ENCODE measurements around the gene TTC24.
"Not testable (repeated sequence)": the region's sequence is repeated elsewhere in the genome, so short reads cannot be mapped to it uniquely, and the experiment has no call there.

The TTC24 gene

DNA sequence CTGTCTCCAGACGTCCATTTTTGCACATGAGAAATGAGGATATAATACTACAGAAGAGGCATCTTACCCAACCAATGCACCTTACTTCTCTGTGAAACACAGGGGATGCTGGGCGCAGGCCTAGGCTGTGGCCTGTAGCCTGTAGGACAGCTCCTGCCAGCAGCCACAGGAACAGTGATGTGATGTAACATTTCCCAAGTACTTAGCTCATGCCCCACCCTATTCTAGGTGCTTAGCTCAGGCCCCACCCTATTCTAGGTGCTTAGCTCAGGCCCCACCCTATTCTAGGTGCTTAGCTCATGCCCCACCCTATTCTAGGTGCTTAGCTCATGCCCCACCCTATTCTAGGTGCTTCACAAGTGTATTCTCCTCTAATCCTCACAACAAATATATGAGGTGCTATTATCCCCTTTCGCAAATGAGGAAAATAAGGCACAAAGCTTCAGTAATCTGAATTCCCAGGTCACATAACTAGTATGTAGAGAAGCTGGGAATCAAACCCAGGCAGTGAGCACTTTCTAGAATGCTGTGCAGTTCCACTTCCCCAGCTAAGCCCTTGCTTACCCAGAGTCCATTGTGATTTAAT is 7.5 kb downstream of the TTC24 start:
- DNase-seq (ENCODE audit: low read depth in 2 of 2): no peak

GRCh38 chr1:156587927-156588326 is 8.4 kb downstream of the TTC24 start:
- DNase-seq (ENCODE audit: low read depth in 2 of 2): not testable (repeated sequence)

DNA sequence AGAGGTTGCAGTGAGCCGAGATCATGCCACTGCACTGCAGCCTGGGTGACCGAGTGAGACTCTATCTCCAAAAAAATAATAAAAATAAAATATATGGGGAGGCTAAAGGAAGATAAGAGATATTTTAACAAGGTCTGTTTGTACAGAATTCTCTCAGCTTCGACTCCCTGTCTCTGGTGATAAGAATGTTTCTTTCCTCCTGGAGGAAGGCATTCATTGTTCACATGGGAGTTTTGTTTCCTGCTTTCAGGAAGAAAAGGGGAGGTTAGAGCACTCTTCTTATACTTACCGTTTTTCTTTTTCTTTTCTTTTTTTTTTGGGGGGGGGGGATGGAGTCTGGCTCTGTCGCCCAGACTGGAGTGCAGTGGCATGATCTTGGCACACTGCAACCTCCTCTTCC is 10.0 kb downstream of the TTC24 start:
- no peak for DNase-seq (ENCODE audit: low read depth in 2 of 2)

DNA sequence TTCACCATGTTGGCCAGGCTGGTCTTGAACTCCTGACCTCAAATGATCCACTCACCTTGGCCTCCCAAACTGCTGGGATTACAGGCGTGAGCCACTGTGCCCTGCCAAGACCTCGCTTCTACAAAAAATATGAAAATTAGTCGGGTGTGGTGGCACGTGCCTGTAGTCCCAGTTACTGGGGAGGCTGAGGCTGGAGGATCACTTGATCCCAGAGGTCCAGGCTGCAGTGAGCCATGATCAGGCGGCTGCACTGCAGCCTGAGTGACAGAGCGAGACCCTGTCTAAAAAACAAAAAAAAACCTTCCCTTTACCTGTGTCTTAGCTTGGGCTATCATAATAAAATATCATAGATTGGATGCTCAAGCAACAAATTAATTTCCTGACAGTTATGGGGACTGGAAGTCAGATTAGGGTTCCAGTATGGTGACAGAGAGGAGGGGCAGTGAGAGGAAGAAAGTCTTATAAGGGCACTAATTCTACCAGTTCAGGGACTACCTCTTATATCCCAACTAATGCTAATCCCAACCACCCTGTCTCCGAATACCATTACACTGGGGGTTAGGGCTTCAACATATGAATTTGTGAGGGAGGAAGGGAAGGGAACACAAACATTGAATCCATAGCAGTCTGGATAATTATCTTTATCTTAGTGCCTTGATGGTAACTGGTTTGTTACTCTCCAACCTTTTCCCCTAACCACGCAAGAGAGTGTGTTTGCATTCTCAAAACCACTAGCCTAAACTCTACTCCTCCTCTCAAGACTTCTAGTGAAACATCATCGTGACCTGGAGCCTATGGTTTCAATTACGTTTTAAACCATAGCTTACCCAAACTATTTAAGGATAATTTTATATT is 11.0 kb downstream of the TTC24 start:
- no peak for DNase-seq (ENCODE audit: low read depth in 2 of 2)

- no peak for DNase-seq (ENCODE audit: low read depth in 2 of 2)
Measured at GRCh38 chr1:156591181-156591431, 11.6 kb downstream of the TTC24 start.

DNA sequence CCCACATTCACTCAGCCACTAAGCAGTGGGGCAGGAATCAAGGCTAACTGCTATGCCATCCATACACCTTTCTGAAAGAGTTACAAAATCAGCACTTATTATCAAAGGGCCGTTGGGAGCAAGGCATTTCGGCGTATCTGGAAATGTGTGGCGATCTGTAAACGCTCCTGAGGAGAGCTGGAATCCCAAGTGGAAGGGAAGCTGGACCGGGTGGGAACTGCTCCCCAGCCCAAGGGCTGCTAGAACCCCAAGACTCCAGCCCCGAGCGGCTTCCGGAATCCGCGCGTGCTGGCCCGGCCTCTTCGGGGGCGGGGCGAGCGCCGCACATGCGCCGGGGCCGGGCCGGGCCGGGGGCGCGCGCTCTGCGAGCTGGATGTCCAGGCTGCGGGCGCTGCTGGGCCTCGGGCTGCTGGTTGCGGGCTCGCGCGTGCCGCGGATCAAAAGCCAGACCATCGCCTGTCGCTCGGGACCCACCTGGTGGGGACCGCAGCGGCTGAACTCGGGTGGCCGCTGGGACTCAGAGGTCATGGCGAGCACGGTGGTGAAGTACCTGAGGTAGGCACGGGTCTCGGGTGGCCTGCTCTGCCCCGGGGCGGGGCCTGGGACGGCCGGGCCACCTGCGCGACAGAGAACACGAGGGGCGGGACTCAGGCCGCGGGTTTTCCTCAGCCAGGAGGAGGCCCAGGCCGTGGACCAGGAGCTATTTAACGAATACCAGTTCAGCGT is 12.1 kb downstream of the TTC24 start, which contains the start of gene NAXE:
TSS of gene NAXE (plus strand) at position 345 of the 726 bp plus-strand sequence. CDS start at position 374, 29 bp downstream.
- DNase-seq (ENCODE audit: low read depth in 2 of 2): peak in 1 of 2 experiments; percentile 18

- no peak for DNase-seq (ENCODE audit: low read depth in 2 of 2)
Measured at GRCh38 chr1:156592158-156592909, 12.8 kb downstream of the TTC24 start.

GRCh38 chr1:156592910-156593660 is 13.6 kb downstream of the TTC24 start:
- DNase-seq (ENCODE audit: low read depth in 2 of 2): no peak

DNA sequence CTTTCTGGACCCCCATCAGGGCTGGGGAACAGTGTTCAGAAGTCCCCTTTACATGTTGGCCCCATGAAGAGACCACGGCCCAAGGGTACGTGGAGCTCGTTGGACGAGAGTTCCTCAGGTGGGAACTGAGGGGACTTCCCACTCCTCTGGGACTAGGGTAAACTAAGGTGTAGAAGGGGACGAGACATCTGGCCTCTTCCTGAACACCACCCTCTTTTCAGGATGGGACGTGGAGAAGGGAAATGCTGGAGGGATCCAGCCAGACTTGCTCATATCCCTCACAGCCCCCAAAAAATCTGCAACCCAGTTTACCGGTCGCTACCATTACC is 14.1 kb downstream of the TTC24 start:
- no peak for DNase-seq (ENCODE audit: low read depth in 2 of 2)

DNA sequence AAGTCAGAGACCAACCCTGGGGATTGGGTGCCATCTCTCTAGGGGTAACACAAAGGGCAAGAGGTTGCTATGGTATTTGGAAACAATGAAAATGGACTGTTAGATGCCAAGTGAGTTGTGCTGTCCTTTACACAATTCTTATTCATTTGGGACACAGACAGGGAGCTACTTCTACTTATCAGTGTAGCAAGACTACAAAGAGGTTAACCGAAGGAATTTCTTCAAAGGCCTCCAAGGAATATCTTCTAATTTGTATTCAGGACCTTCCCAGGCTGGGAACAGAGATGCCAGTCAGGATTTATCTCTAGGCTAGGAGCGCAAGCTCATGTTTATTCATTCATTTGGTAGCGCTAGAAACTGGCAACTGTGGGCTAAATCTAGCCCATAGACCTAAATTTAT is 14.7 kb downstream of the TTC24 start:
- DNase-seq (ENCODE audit: low read depth in 2 of 2): no peak

DNA sequence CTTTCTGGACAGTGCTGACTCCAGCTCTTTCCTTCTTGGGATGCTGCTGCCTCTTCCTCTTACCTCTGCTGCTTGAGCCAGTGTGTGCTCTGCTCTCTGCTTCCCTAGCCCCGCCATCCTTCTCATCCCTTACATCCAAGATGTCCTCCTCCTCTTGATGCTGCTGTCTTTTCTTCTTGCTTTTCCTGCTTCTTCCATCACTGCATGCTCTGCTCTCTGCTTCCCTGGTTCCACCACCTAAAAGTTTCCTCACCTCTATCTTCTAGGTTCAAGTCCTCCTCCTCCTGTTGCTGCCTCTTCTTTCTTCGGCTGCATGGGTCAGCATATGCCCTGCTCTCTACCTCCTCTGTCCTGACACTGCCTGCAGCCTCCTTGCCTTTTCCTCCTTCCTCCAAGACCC is 15.5 kb downstream of the TTC24 start:
- no peak for DNase-seq (ENCODE audit: low read depth in 2 of 2)

GRCh38 chr1:156596426-156596825 is 16.9 kb downstream of the TTC24 start:
- no peak for DNase-seq (ENCODE audit: low read depth in 2 of 2)

GRCh38 chr1:156598125-156598524 is 18.6 kb downstream of the TTC24 start:
- no peak for DNase-seq (ENCODE audit: low read depth in 2 of 2)

DNA sequence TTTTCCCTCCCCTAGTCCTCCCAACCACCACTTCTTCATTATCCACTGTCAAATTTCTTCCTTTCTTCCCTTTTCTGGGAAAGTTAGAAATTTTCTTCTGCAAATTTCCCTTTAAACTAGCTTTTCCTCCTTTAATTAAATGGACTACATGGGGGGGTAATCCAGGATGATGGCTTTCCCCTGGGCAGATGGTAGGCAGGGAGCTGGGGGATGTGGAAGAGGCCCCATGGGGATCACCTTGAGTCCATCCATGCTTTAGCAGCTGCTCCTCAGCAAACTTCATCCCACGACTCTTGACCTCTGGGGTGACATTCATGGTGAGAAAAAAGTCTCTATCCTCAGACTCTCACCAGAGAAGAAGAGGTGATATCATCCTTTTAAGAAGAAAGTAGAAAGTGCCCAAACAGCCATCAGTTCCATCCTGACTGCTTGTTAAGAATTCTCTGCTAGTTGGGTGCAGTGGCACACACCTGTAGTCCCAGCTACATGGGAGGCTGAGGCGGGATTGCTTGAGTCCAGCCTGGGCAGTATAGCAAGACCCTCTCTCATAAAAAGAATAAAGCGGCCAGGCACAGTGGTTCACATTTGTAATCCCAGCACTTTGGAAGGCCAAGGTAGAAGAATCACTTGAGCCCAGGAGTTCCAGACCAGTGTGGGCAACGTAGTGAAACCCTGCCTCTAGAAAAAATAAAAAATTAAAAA is 19.4 kb downstream of the TTC24 start:
- no peak for DNase-seq (ENCODE audit: low read depth in 2 of 2)

GRCh38 chr1:156599811-156600210 is 20.3 kb downstream of the TTC24 start:
- no peak for DNase-seq (ENCODE audit: low read depth in 2 of 2)

DNA sequence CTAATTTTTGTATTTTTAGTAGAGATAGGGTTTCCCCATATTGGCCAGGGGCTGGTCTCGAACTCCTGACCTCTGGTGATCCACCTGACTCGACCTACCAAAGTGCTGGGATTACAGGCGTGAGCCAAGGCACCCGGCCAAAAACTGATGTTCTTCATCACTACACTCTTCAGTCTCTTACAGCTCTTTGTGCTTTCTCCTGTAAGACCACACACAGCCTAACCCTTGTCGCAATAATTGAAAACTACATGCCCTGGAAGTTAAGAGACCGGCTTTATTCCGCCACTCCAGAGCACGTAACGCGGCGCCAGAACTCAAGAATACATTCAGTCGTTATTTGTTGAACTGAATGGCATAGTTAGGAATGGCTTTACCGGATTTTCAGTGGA is 21.2 kb downstream of the TTC24 start:
- no peak for DNase-seq (ENCODE audit: low read depth in 2 of 2)

- DNase-seq (ENCODE audit: low read depth in 2 of 2): peak; percentile 80 to 82
Measured at GRCh38 chr1:156601122-156601830, 21.8 kb downstream of the TTC24 start, which contains the start of gene GPATCH4. Gene GPATCH4, minus strand, starts transcription at chr1:156601479.

DNA sequence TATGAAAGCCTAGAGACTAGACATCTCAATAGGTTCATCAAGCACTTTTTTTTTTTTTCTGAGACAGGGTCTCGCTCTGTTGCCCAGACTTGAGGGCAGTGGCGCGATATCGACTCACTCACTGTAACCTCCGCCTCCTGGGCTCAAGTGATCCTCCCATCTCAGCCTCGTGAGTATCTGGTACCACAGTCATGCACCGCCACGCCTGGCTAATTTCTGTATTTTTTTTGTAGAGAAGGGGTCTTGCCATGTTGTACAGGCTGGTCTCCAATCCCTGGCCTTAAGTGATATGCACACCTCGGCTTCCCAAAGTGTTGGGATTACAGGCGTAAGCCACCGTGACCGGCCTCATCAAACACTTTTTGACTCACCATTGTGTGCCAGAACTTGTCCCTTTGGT is 22.4 kb downstream of the TTC24 start:
- DNase-seq (ENCODE audit: low read depth in 2 of 2): no peak

GRCh38 chr1:156602557-156602993 is 23.1 kb downstream of the TTC24 start:
- no peak for DNase-seq (ENCODE audit: low read depth in 2 of 2)

DNA sequence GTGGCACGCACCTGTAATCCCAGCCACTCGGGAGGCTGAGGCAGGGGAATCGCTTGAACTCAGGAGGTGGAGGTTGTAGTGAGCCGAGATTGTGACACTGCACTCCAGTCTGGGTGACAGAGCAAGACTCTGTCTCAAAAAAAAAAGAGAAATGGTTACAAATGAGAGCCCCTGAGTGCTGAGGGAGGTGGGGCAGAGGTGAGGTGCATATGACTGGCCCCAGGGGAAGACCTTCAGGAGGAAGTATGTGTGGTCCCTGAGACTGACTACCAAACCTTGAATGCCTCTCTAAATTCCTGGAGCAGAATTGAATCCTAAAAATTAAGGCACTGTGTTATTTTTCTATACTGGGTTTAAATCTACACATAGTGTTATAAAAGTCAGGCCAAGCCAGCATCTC is 27.8 kb downstream of the TTC24 start:
- not testable (repeated sequence) for DNase-seq (ENCODE audit: low read depth in 2 of 2)
